RWPE2 (cell line): ENCODE data around the gene DCLRE1B.

Experiments used
- ATAC-seq: fragments of 200-7000 bp; cut with Tn5 transposase; 3 replicates; pipeline ENCODE4 v1.9.1; 2021; ENCODE audit warnings: low read depth
- DNase-seq: peaks from one replicate; pipeline ENCODE4 v3.0.0-alpha.2; 2020; ENCODE audit warnings: low spot score
- H3K27ac ChIP-seq: fragments of 450-650 bp; 2 replicates; pipeline ENCODE4 v1.5.1; 2017; ENCODE audit warnings: mild to moderate bottlenecking; ENCODE audit not compliant: poor library complexity, severe bottlenecking
- H3K27me3 ChIP-seq: fragments of 250-450 bp; sonication (Bioruptor Pico); 2 replicates; pipeline ENCODE4 v1.5.1; 2021; ENCODE audit warnings: mild to moderate bottlenecking, moderate library complexity; ENCODE audit not compliant: insufficient read depth, poor library complexity, severe bottlenecking
- H3K36me3 ChIP-seq: fragments of 250-450 bp; sonication (Bioruptor Pico); 2 replicates; pipeline ENCODE4 v1.5.1; 2020; ENCODE audit warnings: low read depth, mild to moderate bottlenecking, moderate library complexity
- H3K4me1 ChIP-seq: fragments of 250-450 bp; sonication (Bioruptor Pico); 2 replicates; pipeline ENCODE4 v1.5.1; 2021; ENCODE audit warnings: mild to moderate bottlenecking, moderate library complexity; ENCODE audit not compliant: insufficient read depth, poor library complexity, severe bottlenecking
- H3K4me3 ChIP-seq: fragments of 250-450 bp; sonication (Bioruptor Pico); 2 replicates; pipeline ENCODE4 v1.5.1; 2021; ENCODE audit warnings: mild to moderate bottlenecking, moderate library complexity; ENCODE audit not compliant: severe bottlenecking
- H3K9me3 ChIP-seq: fragments of 250-450 bp; sonication (Bioruptor Pico); 2 replicates; pipeline ENCODE4 v1.5.1; 2021; ENCODE audit warnings: mild to moderate bottlenecking, moderate library complexity; ENCODE audit not compliant: severe bottlenecking
- TF ChIP-seq, protein P1 (sequence below): fragments of 450-650 bp; IDR thresholded peaks from one replicate; pipeline ENCODE4 v1.5.1; 2017; ENCODE audit warnings: mild to moderate bottlenecking, moderate library complexity; ENCODE audit not compliant: poor library complexity, severe bottlenecking

The DCLRE1B gene

DNA sequence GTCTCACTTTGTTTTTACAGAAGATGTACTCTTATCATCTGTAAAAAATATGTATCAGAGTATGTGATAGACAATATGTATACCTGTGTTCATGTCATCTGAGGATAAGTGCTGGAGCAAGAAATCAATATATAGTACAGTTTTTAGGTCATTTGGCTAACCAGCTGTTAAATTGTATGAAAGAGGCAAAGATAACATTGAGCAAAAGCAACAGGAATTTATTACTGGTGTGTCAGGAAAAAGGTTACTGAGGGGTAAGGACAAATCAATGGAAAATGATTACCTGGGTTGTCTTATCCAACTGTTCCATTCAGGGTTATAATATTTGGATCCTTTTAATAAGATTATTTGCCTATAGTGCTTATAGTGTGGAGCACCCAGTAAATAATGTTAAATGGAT, 28.9 kb downstream of the DCLRE1B start:
- H3K4me3 ChIP-seq, result no peak overlapping the region
- H3K36me3 ChIP-seq, result no peaks in the 10 kb centered on the region
- peaks cover 19% of the 10 kb centered on the region for H3K4me1 ChIP-seq
- no peak overlapping the region for H3K27ac ChIP-seq
- ATAC-seq, result no peak
- TF ChIP-seq, protein P1, sequence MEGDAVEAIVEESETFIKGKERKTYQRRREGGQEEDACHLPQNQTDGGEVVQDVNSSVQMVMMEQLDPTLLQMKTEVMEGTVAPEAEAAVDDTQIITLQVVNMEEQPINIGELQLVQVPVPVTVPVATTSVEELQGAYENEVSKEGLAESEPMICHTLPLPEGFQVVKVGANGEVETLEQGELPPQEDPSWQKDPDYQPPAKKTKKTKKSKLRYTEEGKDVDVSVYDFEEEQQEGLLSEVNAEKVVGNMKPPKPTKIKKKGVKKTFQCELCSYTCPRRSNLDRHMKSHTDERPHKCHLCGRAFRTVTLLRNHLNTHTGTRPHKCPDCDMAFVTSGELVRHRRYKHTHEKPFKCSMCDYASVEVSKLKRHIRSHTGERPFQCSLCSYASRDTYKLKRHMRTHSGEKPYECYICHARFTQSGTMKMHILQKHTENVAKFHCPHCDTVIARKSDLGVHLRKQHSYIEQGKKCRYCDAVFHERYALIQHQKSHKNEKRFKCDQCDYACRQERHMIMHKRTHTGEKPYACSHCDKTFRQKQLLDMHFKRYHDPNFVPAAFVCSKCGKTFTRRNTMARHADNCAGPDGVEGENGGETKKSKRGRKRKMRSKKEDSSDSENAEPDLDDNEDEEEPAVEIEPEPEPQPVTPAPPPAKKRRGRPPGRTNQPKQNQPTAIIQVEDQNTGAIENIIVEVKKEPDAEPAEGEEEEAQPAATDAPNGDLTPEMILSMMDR, result no peak
- DNase-seq, result no peak
- H3K27me3 ChIP-seq, result no peaks in the 10 kb centered on the region
- H3K9me3 ChIP-seq, result no peaks in the 10 kb centered on the region

DNA sequence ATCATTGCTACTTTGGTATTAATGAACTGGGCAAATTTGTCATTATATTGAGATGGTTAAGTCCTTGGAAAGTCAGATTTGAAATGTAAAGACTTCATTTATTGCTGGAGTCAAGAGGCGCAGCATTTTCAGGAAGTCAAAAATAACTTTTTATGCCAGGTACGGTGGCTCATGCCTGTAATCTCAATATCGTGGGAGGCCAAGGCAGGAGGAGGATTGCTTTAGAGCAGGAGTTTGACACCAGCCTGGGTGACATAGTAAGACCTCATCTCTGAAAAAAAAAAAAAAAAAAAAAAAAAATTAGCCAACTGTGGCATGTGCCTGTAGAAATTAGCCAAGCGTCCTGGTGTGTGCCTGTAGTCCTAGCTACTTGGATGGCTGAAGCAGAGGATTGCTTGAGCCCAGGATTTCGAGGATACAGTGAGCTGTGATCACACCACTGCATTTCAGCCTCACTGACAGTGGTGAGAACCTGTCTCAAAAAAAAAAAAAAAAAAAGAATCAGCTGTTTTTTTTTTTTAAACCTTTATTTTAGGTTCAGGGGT, 29.5 kb downstream of the DCLRE1B start:
- Histone ChIP-seq H3K4me3 (no peak overlapping the region), H3K9me3 (no peaks in the 10 kb centered on the region), H3K27me3 (no peaks in the 10 kb centered on the region), H3K36me3 (no peaks in the 10 kb centered on the region), H3K27ac (no peak overlapping the region), H3K4me1 (peaks cover 19% of the 10 kb centered on the region)
- TF ChIP-seq, protein P1, result no peak
- ATAC-seq (no peak), DNase-seq (no peak)

DNA sequence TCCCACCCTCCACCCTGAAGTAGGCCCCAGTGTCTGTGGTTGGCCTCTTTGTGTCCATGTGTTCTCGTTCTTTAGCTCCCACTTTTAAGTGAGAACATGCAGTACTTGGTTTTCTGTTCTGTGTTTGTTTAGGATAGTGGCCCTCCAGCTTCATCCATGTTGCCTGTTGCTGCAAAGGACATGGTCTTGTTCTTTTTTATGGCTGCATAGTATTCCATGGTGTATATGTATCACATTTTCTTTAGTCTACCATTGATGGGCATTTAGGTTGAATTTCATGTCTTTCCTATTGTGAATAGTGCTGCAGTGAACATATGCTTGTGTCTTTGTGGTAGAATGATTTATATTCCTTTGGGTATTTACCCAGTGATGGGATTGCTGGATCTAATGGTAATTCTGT, 30.1 kb downstream of the DCLRE1B start:
- DNase-seq, result no peak
- Histone ChIP-seq H3K36me3 (peaks cover 2% of the 10 kb centered on the region), H3K27ac (no peak overlapping the region), H3K27me3 (no peaks in the 10 kb centered on the region), H3K4me1 (peaks cover 19% of the 10 kb centered on the region), H3K4me3 (no peak overlapping the region), H3K9me3 (no peaks in the 10 kb centered on the region)
- TF ChIP-seq, protein P1, result no peak
- no peak for ATAC-seq

DNA sequence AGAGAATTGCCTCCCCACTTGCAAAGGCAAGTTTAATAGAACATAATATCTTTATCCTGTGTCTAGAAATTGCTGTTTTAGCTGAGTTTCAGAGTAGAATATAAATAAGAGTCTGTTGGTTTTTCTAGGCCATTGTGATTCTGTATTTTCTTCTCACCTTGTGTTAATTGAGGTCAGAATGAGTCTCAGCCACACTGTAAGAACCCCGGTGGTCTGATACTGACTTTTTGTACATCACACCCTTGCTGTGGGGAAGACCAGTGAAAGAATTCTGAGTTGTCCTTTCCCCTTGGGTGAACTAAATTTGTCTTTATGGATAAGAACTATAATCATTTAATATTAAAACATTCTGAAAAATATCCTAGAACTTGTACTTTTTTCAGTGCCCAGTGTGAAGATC, 30.8 kb downstream of the DCLRE1B start:
- H3K27me3 ChIP-seq, result no peaks in the 10 kb centered on the region
- DNase-seq, result no peak
- peaks cover 10% of the 10 kb centered on the region for H3K36me3 ChIP-seq
- no peak overlapping the region for H3K4me3 ChIP-seq
- ATAC-seq, result no peak
- TF ChIP-seq, protein P1, result no peak
- H3K4me1 ChIP-seq, result peaks cover 13% of the 10 kb centered on the region
- H3K27ac ChIP-seq, result no peak overlapping the region
- no peaks in the 10 kb centered on the region for H3K9me3 ChIP-seq

DNA sequence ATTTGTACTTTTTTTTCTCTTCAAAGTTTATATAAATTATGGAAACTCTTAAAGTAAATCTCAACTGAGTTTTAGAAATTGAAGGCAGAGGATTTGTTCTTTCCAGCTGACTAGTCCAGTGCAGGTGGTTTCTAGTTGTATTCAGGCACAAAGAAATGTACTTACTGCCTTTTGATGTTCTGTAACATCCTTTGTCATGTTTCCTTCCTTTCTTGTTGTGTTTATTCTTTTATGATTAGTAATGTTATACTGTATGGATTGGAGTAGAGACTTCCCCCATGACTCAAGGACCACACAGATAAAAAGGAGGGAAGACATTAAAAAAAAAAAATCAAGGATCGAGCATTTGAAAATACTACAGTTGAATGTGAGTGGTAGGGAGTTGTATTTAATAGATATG, 32.0 kb downstream of the DCLRE1B start:
- DNase-seq (no peak), ATAC-seq (no peak)
- no peak overlapping the region for H3K27ac ChIP-seq
- H3K4me1 ChIP-seq, result peaks cover 3% of the 10 kb centered on the region
- TF ChIP-seq, protein P1, result no peak
- no peaks in the 10 kb centered on the region for H3K9me3 ChIP-seq
- H3K27me3 ChIP-seq, result no peaks in the 10 kb centered on the region
- H3K36me3 ChIP-seq, result peaks cover 20% of the 10 kb centered on the region
- H3K4me3 ChIP-seq, result no peak overlapping the region
